MM.1S (cell line): ENCODE data around the gene BPIFB3.
"Not testable (repeated sequence)": the region's sequence is repeated elsewhere in the genome, so short reads cannot be mapped to it uniquely, and the experiment has no call there.

Experiments
- DNase-seq: peaks from one replicate; pipeline ENCODE4 v3.0.0-alpha.2; 2015
- H2AFZ ChIP-seq: fragments of 300-600 bp; sonication (generic); 2 replicates; pipeline ENCODE4 v1.6.0; 2016; ENCODE audit warnings: antibody characterized with exemption, low read length
- H3F3A ChIP-seq: fragments of 300-600 bp; sonication (generic); 2 replicates; pipeline ENCODE4 v1.6.1; 2016; ENCODE audit warnings: mild to moderate bottlenecking, antibody characterized with exemption, low read length, moderate library complexity, mixed read lengths; ENCODE audit not compliant: insufficient read depth
- H3K27ac ChIP-seq: fragments of 300-600 bp; sonication (generic); 2 replicates; pipeline ENCODE4 v1.5.1; 2016; ENCODE audit warnings: mild to moderate bottlenecking, low read length
- H3K27me3 ChIP-seq: fragments of 300-600 bp; sonication (generic); replicated peaks from 2 replicates; pipeline ENCODE4 v1.6.0; 2016; ENCODE audit warnings: low read length; ENCODE audit not compliant: insufficient read depth
- H3K36me3 ChIP-seq: fragments of 300-600 bp; sonication (generic); replicated peaks from 2 replicates; pipeline ENCODE4 v1.6.1; 2016; ENCODE audit warnings: mild to moderate bottlenecking, low read length, mixed read lengths; ENCODE audit not compliant: insufficient read depth
- H3K4me1 ChIP-seq: fragments of 300-600 bp; sonication (generic); 2 replicates; pipeline ENCODE4 v1.6.1; 2016; ENCODE audit warnings: low read length, mixed read lengths
- H3K4me2 ChIP-seq: fragments of 300-600 bp; sonication (generic); 2 replicates; pipeline ENCODE4 v1.6.0; 2016; ENCODE audit warnings: low read depth, low read length
- H3K4me3 ChIP-seq: fragments of 300-600 bp; sonication (generic); 2 replicates; pipeline ENCODE4 v1.5.1; 2016; ENCODE audit warnings: low read length, mixed read lengths
- H3K79me2 ChIP-seq: fragments of 300-600 bp; sonication (generic); 2 replicates; pipeline ENCODE4 v1.6.1; 2016; ENCODE audit warnings: mixed run types, low read length, mixed read lengths
- H3K9ac ChIP-seq: fragments of 300-600 bp; sonication (generic); 2 replicates; pipeline ENCODE4 v1.6.1; 2016; ENCODE audit warnings: low read length, mixed read lengths
- H3K9me2 ChIP-seq: fragments of 300-600 bp; sonication (generic); replicated peaks from 2 replicates; pipeline ENCODE4 v1.6.1; 2016; ENCODE audit warnings: mild to moderate bottlenecking, low read length, mixed read lengths; ENCODE audit not compliant: insufficient read depth
- H3K9me3 ChIP-seq: fragments of 300-600 bp; sonication (generic); replicated peaks from 2 replicates; pipeline ENCODE4 v1.6.1; 2016; ENCODE audit warnings: mild to moderate bottlenecking, low read length, mixed read lengths; ENCODE audit not compliant: insufficient read depth
- H4K20me1 ChIP-seq: fragments of 300-600 bp; sonication (generic); 2 replicates; pipeline ENCODE4 v1.6.1; 2016; ENCODE audit warnings: mild to moderate bottlenecking, low read length, moderate library complexity, mixed read lengths; ENCODE audit not compliant: insufficient read depth
- EZH2 ChIP-seq: fragments of 300-600 bp; sonication (generic); optimal IDR thresholded peaks from 2 replicates; pipeline ENCODE3; 2017; ENCODE audit warnings: low read depth, mild to moderate bottlenecking, antibody characterized with exemption, low read length, mixed read lengths
- EZH2phosphoT487 ChIP-seq: fragments of 300-600 bp; sonication (generic); IDR thresholded peaks from 2 replicates; pipeline ENCODE4 v1.6.1; 2018; ENCODE audit warnings: antibody characterized with exemption, low read length
- TF ChIP-seq, protein P1 (sequence below): fragments of 300-600 bp; sonication (generic); IDR thresholded peaks from 2 replicates; pipeline ENCODE4 v1.5.1; 2016; ENCODE audit warnings: antibody characterized with exemption, low read length, mixed read lengths

Gene BPIFB3

GRCh38 chr20:33120934-33121333 is 67.2 kb downstream of the BPIFB3 start:
- TF ChIP-seq EZH2phosphoT487 (no peak), EZH2 (no peak)
- TF ChIP-seq, protein P1, sequence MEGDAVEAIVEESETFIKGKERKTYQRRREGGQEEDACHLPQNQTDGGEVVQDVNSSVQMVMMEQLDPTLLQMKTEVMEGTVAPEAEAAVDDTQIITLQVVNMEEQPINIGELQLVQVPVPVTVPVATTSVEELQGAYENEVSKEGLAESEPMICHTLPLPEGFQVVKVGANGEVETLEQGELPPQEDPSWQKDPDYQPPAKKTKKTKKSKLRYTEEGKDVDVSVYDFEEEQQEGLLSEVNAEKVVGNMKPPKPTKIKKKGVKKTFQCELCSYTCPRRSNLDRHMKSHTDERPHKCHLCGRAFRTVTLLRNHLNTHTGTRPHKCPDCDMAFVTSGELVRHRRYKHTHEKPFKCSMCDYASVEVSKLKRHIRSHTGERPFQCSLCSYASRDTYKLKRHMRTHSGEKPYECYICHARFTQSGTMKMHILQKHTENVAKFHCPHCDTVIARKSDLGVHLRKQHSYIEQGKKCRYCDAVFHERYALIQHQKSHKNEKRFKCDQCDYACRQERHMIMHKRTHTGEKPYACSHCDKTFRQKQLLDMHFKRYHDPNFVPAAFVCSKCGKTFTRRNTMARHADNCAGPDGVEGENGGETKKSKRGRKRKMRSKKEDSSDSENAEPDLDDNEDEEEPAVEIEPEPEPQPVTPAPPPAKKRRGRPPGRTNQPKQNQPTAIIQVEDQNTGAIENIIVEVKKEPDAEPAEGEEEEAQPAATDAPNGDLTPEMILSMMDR: no peak
- Histone ChIP-seq H3K36me3 (no peaks in the 10 kb centered on the region), H3K9ac (no peak overlapping the region), H3K4me3 (no peak overlapping the region), H3K9me3 (no peaks in the 10 kb centered on the region), H3K79me2 (no peaks in the 10 kb centered on the region), H3K4me2 (no peak overlapping the region), H3K27me3 (peaks cover 9% of the 10 kb centered on the region), H3K27ac (no peak overlapping the region), H4K20me1 (no peaks in the 10 kb centered on the region), H3K9me2 (no peaks in the 10 kb centered on the region), H3K4me1 (0 out of 2 replicates have a peak, but pooled peaks cover 12% of the 10 kb centered on the region), H3F3A (no peaks in the 10 kb centered on the region), H2AFZ (no peak overlapping the region)
- no peak for DNase-seq

- not testable (repeated sequence) for DNase-seq, H3K4me3 ChIP-seq
Observed at GRCh38 chr20:33122297-33122696, 68.6 kb downstream of the BPIFB3 start.

More at GRCh38 chr20:33122297-33122696, 68.6 kb downstream of the BPIFB3 start:
- not testable (repeated sequence) for H3K27ac ChIP-seq, H4K20me1 ChIP-seq, H3K9me2 ChIP-seq, H3K9me3 ChIP-seq, H3K36me3 ChIP-seq, H2AFZ ChIP-seq, H3K79me2 ChIP-seq, H3K4me2 ChIP-seq, H3K9ac ChIP-seq, H3F3A ChIP-seq
- peaks cover 18% of the 10 kb centered on the region for H3K27me3 ChIP-seq
- H3K4me1 ChIP-seq: 0 out of 2 replicates have a peak, but pooled peaks cover 12% of the 10 kb centered on the region
